CD4-positive, alpha-beta T cell treated with Interleukin-1 beta for 1 hour (primary cell): ENCODE results near the gene NHLH1.

Experiments
- DNase-seq, 2 donors: peaks; one replicate each; pipeline ENCODE4 v3.0.0-alpha.2; 2020 to 2022

NHLH1 gene

DNA sequence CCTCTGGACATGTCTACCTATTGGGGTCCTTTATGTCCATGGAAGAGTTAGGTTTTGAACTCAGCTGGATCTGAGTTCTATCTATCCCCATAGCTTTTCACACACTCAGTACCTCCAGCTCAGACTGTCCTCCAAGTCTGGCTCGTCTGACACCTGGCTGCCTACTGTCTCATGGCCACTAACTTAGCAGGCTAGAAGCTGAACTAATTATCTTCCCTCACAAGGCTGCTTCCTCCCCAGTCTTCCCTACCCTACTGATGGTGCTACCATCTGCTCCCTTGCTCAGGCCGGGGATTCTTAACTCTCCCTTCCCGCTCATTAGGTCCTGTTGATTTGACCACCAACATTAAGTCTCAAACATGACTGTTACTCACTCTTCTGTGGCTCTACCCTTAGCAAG lies 46.8 kb downstream of the NHLH1 start:
- no peak for DNase-seq

- DNase-seq, result no peak
Measured at GRCh38 chr1:160414881-160415280, 48.0 kb downstream of the NHLH1 start.

GRCh38 chr1:160415696-160416290 lies 48.9 kb downstream of the NHLH1 start:
- no peak for DNase-seq

GRCh38 chr1:160416369-160416768 lies 49.5 kb downstream of the NHLH1 start:
- DNase-seq, result no peak

DNA sequence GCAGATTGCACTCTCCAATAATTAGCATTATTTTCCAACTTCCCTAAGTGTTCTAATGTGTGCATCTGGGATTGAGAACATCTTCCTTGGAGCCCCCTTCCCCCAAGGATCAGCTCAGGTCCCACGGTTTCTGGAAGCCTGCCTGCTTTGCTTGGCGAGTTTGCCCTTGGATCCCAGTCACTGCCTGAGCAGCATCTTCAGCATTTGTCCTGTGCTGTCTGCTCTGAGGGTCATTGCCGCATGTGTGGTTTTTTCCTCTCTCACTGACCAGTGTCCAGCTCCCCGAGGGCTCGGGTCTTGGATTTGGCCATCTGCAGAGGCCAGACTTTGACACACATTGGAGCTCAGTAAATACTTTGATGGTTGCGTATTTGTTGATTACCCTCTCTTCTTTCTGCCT lies 51.6 kb downstream of the NHLH1 start:
- DNase-seq, result no peak

GRCh38 chr1:160419150-160419837 lies 52.4 kb downstream of the NHLH1 start:
- no peak for DNase-seq

DNA sequence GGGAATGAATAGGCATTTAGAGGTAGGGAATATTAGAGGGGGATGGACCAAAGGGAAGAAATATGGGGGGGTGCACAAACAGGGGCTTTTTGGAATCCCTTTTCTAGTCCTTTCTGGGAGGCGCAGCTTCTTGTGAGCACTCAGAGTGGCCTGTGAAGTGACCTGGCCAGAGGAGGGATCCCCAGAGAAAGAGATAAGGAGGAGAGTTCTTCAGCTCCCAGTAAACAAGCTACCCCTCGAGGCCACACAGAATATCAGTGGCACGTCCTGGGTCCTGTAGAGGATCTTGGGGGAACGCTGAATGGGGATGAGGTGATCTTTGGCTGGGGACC lies 52.9 kb downstream of the NHLH1 start:
- no peak for DNase-seq

- no peak for DNase-seq
Measured at GRCh38 chr1:160420881-160421842, 54.3 kb downstream of the NHLH1 start.

- DNase-seq, result no peak
Measured at GRCh38 chr1:160421881-160422280, 55.0 kb downstream of the NHLH1 start.
